ENCODE results near the gene ZNF541. TPM values are rescaled to one million over a fixed set of nuclear protein-coding genes. Genes with fewer than 3 reads are reported as not detected.
A peak's percentile ranks its signal among the peaks of the same experiment; 100 is the strongest.

The ZNF541 gene
- total RNA-seq, 4 donors from 2014 or later = 0.16 TPM; not detected in 3

- WGBS, 2 donors (ENCODE audit: low coverage in 1 of 2) = 89% methylated on average over 18 of the region's 22 CpGs; no CpG with 5 or more reads in 1 of the 2 donors
- Histone ChIP-seq H3K4me1 (peaks cover 0 to 15% (median 2%) of the 10 kb centered on the region in 4 donors), H3K9me3 (no peaks in the 10 kb centered on the region), H3K4me3 (no peak overlapping the region), H3K27ac (no peak overlapping the region), H3K27me3 (peaks cover 20% of the 10 kb centered on the region), H3K36me3 (no peaks in the 10 kb centered on the region)
- no peak for TF ChIP-seq POLR2AphosphoS5 (IDR thresholded peaks at IDR 0.05)
- no peak for TF ChIP-seq EP300 (IDR thresholded peaks at IDR 0.05; ENCODE audit: low read depth)
- TF ChIP-seq POLR2A (IDR thresholded peaks at IDR 0.05) = no peak
- no peak for DNase-seq
- in situ Hi-C loops (cut with MboI; ENCODE audit: low pct_ligation_motif_present in 1 of 4, low pct_unique_long_range_greater_than_20kb in 1 of 4, low sequenced_read_pairs in 3 of 4) = no loop called here
- intact Hi-C loops (cut with DNase I; ENCODE audit: low total_unique reads) = loop anchor here (10.0 kb wide), 1 partner anchor 50 kb away; no protein-coding TSS in a partner anchor
Observed at GRCh38 chr19:47544476-47544875, 28.5 kb downstream of the ZNF541 start.

GRCh38 chr19:47544075-47544474 is 28.9 kb downstream of the ZNF541 start:
- H3K36me3 ChIP-seq = no peaks in the 10 kb centered on the region
- in situ Hi-C loops (cut with MboI; ENCODE audit: low pct_ligation_motif_present in 1 of 4, low pct_unique_long_range_greater_than_20kb in 1 of 4, low sequenced_read_pairs in 3 of 4) = no loop called here
- H3K27ac ChIP-seq = no peak overlapping the region
- no peak overlapping the region for H3K4me3 ChIP-seq
- WGBS, 2 donors (ENCODE audit: low coverage in 1 of 2) = 80 to 95% methylated on average over 1 to 18 of the region's 18 CpGs
- peaks cover 20% of the 10 kb centered on the region for H3K27me3 ChIP-seq
- DNase-seq = no peak
- H3K4me1 ChIP-seq = peaks cover 0 to 14% (median 2%) of the 10 kb centered on the region in 4 donors
- intact Hi-C loops (cut with DNase I; ENCODE audit: low total_unique reads) = loop anchor here (10.0 kb wide), 1 partner anchor 51 kb away; no protein-coding TSS in a partner anchor
- no peaks in the 10 kb centered on the region for H3K9me3 ChIP-seq
- TF ChIP-seq EP300 (IDR thresholded peaks at IDR 0.05; ENCODE audit: low read depth) (no peak), POLR2AphosphoS5 (IDR thresholded peaks at IDR 0.05) (no peak), POLR2A (IDR thresholded peaks at IDR 0.05) (no peak), CTCF (IDR thresholded peaks at IDR 0.05) (no peak)

GRCh38 chr19:47542030-47542475 is 30.9 kb downstream of the ZNF541 start:
- DNase-seq = peak; percentile 24
- peaks cover 20% of the 10 kb centered on the region for H3K27me3 ChIP-seq
- H3K36me3 ChIP-seq = no peaks in the 10 kb centered on the region
- intact Hi-C loops (cut with DNase I; ENCODE audit: low total_unique reads) (loop anchor here (10.0 kb wide), 1 partner anchor 53 kb away; no protein-coding TSS in a partner anchor), in situ Hi-C loops (cut with MboI; ENCODE audit: low pct_ligation_motif_present in 1 of 4, low pct_unique_long_range_greater_than_20kb in 1 of 4, low sequenced_read_pairs in 3 of 4) (no loop called here)
- no peaks in the 10 kb centered on the region for H3K9me3 ChIP-seq
- H3K4me1 ChIP-seq = peaks cover 0 to 14% (median 2%) of the 10 kb centered on the region in 4 donors
- H3K4me3 ChIP-seq = no peak overlapping the region
- peak overlapping the region; percentile 55 to 79 (median 73) for H3K27ac ChIP-seq
- 64 to 71% methylated on average over 6 to 9 of the region's 9 CpGs for WGBS, 2 donors (ENCODE audit: low coverage in 1 of 2)
- peak; percentile 63 for TF ChIP-seq EP300 (IDR thresholded peaks at IDR 0.05; ENCODE audit: low read depth)
- peak; percentile 79 to 93 (median 85) for TF ChIP-seq POLR2AphosphoS5 (IDR thresholded peaks at IDR 0.05)
- TF ChIP-seq POLR2A (IDR thresholded peaks at IDR 0.05) = no peak
- TF ChIP-seq CTCF (IDR thresholded peaks at IDR 0.05) = no peak

GRCh38 chr19:47541518-47541917 is 31.4 kb downstream of the ZNF541 start:
- H3K4me3 ChIP-seq = no peak overlapping the region
- peaks cover 0 to 14% (median 2%) of the 10 kb centered on the region in 4 donors for H3K4me1 ChIP-seq
- DNase-seq = no peak
- intact Hi-C loops (cut with DNase I; ENCODE audit: low total_unique reads) (loop anchor here (10.0 kb wide), 1 partner anchor 53 kb away; no protein-coding TSS in a partner anchor), in situ Hi-C loops (cut with MboI; ENCODE audit: low pct_ligation_motif_present in 1 of 4, low pct_unique_long_range_greater_than_20kb in 1 of 4, low sequenced_read_pairs in 3 of 4) (no loop called here)
- TF ChIP-seq CTCF (IDR thresholded peaks at IDR 0.05) (peak in 1 of 5 experiments; percentile 31), POLR2A (IDR thresholded peaks at IDR 0.05) (no peak), POLR2AphosphoS5 (IDR thresholded peaks at IDR 0.05) (peak in 1 of 3 donors; percentile 1)
- H3K36me3 ChIP-seq = no peaks in the 10 kb centered on the region
- H3K27me3 ChIP-seq = peaks cover 20% of the 10 kb centered on the region
- peak overlapping the region; percentile 55 to 79 (median 73) for H3K27ac ChIP-seq
- WGBS, 2 donors (ENCODE audit: low coverage in 1 of 2) = 26 to 34% methylated on average over 6 of the region's 6 CpGs
- no peaks in the 10 kb centered on the region for H3K9me3 ChIP-seq

All from transverse colon (tissue), 4 donors.